ENCODE data around the gene MARCHF9. TPM values are rescaled to one million over a fixed set of nuclear protein-coding genes. Genes with fewer than 3 reads are reported as not detected.

MARCHF9 gene
- total RNA-seq, 2 donors from 2014 or later = 5.2 to 9.9 TPM

- intact Hi-C loops (cut with DNase I) = no loop called here
- peak overlapping the region; percentile 79 to 81 for H3K4me3 ChIP-seq
- no peak for ATAC-seq
- WGBS, 2 donors = 20 to 22% methylated on average over 7 to 8 of the region's 8 CpGs
- peaks cover 0 to 6% of the 10 kb centered on the region in 2 donors for H3K36me3 ChIP-seq (replicated peaks in 1 of 2; ENCODE audit: insufficient read depth in 1 of 2, low read depth in 2 of 2)
- no peak for DNase-seq
- no peaks in the 10 kb centered on the region for H3K27me3 ChIP-seq
- no peaks in the 10 kb centered on the region for H3K9me3 ChIP-seq
- TF ChIP-seq POLR2A (IDR thresholded peaks at IDR 0.05) (no peak), CTCF (IDR thresholded peaks at IDR 0.05) (peak in 1 of 7 experiments; percentile 2)
- H3K27ac ChIP-seq = peak overlapping the region; percentile 91 to 96 (median 94)
- peaks cover 20% of the 10 kb centered on the region for H3K4me1 ChIP-seq
Measured at GRCh38 chr12:57745485-57745881, 9.4 kb upstream of the MARCHF9 start.

- ATAC-seq = no peak
- H3K36me3 ChIP-seq (replicated peaks in 1 of 2; ENCODE audit: insufficient read depth in 1 of 2, low read depth in 2 of 2) = peaks cover 0 to 6% of the 10 kb centered on the region in 2 donors
- TF ChIP-seq CTCF (IDR thresholded peaks at IDR 0.05) (no peak), POLR2A (IDR thresholded peaks at IDR 0.05) (no peak)
- WGBS, 2 donors = 75% methylated on average over 3 of the region's 3 CpGs
- peak overlapping the region in 2 of 4 donors; percentile 95 to 96 for H3K27ac ChIP-seq
- H3K27me3 ChIP-seq = no peaks in the 10 kb centered on the region
- H3K4me3 ChIP-seq = no peak overlapping the region
- H3K9me3 ChIP-seq = no peaks in the 10 kb centered on the region
- intact Hi-C loops (cut with DNase I) = no loop called here
- H3K4me1 ChIP-seq = peaks cover 26% of the 10 kb centered on the region
- no peak for DNase-seq
Measured at GRCh38 chr12:57746025-57746424, 8.9 kb upstream of the MARCHF9 start.

- Histone ChIP-seq H3K4me1 (peaks cover 37% of the 10 kb centered on the region), H3K27ac (no peak overlapping the region), H3K36me3 (replicated peaks in 1 of 2; ENCODE audit: insufficient read depth in 1 of 2, low read depth in 2 of 2) (peaks cover 0 to 6% of the 10 kb centered on the region in 2 donors), H3K4me3 (no peak overlapping the region), H3K9me3 (no peaks in the 10 kb centered on the region), H3K27me3 (no peaks in the 10 kb centered on the region)
- no peak for TF ChIP-seq POLR2A (IDR thresholded peaks at IDR 0.05)
- no peak for TF ChIP-seq CTCF (IDR thresholded peaks at IDR 0.05)
- 91 to 96% methylated on average over 5 of the region's 5 CpGs for WGBS, 2 donors
- intact Hi-C loops (cut with DNase I) = no loop called here
- DNase-seq (no peak), ATAC-seq (no peak)
Measured at GRCh38 chr12:57749061-57749460, 5.8 kb upstream of the MARCHF9 start.

- Histone ChIP-seq H3K27me3 (no peaks in the 10 kb centered on the region), H3K4me1 (peaks cover 32% of the 10 kb centered on the region), H3K36me3 (replicated peaks in 1 of 2; ENCODE audit: insufficient read depth in 1 of 2, low read depth in 2 of 2) (peaks cover 0 to 6% of the 10 kb centered on the region in 2 donors), H3K4me3 (no peak overlapping the region), H3K27ac (peak overlapping the region in 3 of 4 donors; percentile 71 to 90 (median 89)), H3K9me3 (no peaks in the 10 kb centered on the region)
- DNase-seq = no peak
- no peak for TF ChIP-seq CTCF (IDR thresholded peaks at IDR 0.05)
- TF ChIP-seq POLR2A (IDR thresholded peaks at IDR 0.05) = no peak
- intact Hi-C loops (cut with DNase I) = no loop called here
- 82 to 85% methylated on average over 15 of the region's 15 CpGs for WGBS, 2 donors
- ATAC-seq = no peak
Measured at GRCh38 chr12:57750561-57751431, 4.1 kb upstream of the MARCHF9 start.
